ENCODE data around the gene PIP4K2C.
"Not testable (repeated sequence)": the region's sequence is repeated elsewhere in the genome, so short reads cannot be mapped to it uniquely, and the experiment has no call there.

The PIP4K2C gene

GRCh38 chr12:57585156-57585555 is 5.8 kb upstream of the PIP4K2C start:
- no peak for DNase-seq (ENCODE audit: low spot score)

GRCh38 chr12:57586128-57586527 is 4.9 kb upstream of the PIP4K2C start:
- no peak for DNase-seq (ENCODE audit: low spot score)

DNA sequence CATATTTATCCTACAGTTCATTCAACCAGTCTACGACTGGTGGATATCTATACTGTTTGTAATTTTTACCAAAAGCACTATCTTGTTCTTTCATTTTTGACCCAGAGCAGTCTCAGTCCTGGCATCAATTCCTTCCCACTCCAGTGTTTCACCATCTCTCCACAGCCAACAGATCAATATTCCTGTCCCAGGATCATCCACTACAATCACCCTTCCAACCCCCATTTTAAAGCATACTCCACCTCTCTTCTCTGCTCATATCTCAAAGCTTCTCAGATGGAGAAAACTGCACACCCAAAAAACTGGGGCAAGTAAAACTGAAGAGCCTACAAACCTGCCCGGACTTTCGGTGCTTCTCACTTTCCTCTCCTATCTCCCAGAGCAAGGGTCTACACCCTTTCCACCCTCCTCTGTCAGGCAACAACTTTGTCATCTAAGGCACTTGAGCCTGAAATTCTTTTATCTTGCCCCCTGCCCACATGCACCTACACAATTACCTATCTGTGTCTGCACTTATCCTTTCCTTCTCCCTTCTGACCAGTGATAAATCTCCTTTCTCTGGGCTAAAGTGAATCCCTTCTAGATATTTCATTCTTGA is 4.1 kb upstream of the PIP4K2C start:
- DNase-seq (ENCODE audit: low spot score): no peak

GRCh38 chr12:57588951-57589610 is 1.9 kb upstream of the PIP4K2C start:
- DNase-seq (ENCODE audit: low spot score): not testable (repeated sequence)

GRCh38 chr12:57590479-57590863 is 521 bp upstream of the PIP4K2C start:
- DNase-seq (ENCODE audit: low spot score): no peak

DNA sequence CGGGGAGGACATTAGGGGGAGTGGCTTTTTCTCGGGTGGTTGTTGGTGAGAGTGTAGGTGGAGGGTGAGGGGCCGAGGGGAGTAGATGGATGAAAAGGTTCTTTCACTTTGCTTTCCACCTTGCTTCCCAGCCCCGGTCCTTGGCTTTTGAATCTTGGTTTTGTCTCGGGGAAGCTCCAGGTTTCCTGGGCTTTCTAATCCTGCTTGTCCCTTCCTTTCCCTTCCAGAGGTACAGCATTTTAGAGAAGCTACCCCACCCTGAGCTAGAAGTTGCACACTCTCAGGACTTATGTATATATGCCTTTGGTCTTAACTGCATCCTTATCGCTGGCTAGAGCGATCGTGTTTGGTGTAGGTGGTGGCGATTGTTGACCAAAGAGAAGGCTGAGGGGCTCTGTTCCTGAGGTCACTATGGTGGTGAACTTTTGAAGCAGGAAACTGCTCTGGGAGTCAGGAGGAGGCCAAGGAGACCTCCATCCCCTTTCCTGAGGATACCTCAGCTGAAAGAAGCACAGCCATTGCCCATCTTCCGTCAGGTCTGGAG is 862 bp downstream of the PIP4K2C start:
- peak; percentile 53 for DNase-seq (ENCODE audit: low spot score)

DNA sequence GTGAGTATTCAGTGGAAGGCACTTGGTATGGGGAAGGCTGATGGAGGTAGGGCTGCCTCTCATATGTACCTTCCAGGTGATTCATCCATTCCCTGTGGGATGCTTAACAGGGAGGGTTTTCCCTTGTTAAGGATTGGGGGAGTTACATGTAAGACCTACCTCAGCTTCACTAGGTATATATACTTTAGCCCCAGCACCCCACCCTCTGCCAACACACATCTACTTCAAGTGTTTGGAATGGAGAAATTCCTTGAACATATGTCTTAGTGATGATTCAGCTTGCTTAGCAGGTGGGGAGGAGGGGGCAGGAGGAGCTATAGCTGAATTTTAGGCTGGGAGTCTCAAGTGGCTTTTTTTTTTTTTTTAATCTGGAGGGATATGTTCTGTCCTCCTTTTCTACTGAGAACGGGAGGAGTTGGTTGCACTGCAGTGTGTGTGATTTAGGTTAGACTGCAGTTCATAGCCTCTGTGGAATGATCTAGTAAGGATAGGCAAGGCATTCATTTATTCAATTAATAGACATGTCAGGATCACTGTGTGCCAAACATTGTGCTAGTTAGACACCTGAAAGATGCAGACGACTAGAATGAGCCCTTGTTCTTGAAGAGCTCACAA is 1.7 kb downstream of the PIP4K2C start:
- no peak for DNase-seq (ENCODE audit: low spot score)

DNA sequence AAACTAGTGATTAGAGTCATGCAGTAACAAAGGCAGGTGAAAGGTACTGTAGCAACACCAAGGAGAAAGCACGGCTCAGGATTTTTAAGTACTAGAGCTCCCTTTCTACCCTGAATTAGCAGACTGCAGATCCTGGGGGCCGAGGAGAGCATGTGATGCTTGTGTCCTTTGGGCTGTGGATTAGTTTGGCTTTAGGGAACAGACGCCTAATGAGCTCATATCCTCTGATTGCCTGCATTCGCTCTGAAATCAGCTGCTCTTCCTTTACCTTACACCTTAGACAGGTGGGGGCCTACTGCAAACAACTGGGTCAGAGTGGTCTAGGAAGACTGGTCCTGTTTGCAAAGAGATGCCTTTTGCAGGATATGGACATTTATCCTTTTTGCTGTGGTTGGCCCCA is 2.2 kb downstream of the PIP4K2C start:
- no peak for DNase-seq (ENCODE audit: low spot score)

DNA sequence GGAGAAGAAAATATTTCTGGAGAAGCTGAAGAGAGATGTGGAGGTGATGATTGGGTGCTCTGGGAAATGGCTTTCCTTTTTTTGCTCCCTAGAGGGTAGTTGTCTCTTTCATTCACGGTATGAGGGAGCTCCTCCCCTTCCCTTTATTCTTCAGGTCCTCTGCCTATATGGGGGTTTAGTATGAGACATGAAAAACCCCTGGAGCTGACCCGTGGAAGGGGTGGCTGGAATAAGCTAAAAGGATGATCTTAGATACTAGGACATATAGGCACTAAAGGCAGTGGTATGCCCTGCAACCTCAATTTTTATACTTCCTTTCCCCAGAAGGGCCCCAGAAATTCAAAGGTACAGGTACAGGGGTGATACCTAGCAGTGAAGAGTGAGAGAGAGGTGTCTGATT is 9.4 kb downstream of the PIP4K2C start:
- DNase-seq (ENCODE audit: low spot score): no peak

- no peak for DNase-seq (ENCODE audit: low spot score)
These were observed 11.6 kb downstream of the PIP4K2C start for GRCh38 chr12:57602544-57602943.

DNA sequence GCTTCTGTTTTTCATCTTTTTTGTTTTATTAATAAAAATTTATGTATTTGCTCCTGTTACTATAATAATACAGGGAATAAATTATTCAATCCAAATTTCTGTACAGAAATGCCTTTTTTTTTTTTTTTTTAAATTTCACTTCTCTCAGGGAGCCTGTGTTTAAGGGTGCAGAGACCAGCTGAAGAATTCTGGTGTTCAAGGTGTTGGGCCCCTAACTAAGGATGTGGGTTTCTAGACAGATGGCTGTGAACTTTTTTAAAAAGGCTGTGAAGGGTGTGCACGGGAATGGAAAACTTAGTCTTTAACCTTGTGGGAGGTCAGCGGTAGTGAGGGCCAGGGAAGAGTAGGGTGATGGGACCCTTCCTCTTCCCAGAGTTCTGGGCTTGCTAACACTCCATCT is 12.3 kb downstream of the PIP4K2C start:
- no peak for DNase-seq (ENCODE audit: low spot score)

DNA sequence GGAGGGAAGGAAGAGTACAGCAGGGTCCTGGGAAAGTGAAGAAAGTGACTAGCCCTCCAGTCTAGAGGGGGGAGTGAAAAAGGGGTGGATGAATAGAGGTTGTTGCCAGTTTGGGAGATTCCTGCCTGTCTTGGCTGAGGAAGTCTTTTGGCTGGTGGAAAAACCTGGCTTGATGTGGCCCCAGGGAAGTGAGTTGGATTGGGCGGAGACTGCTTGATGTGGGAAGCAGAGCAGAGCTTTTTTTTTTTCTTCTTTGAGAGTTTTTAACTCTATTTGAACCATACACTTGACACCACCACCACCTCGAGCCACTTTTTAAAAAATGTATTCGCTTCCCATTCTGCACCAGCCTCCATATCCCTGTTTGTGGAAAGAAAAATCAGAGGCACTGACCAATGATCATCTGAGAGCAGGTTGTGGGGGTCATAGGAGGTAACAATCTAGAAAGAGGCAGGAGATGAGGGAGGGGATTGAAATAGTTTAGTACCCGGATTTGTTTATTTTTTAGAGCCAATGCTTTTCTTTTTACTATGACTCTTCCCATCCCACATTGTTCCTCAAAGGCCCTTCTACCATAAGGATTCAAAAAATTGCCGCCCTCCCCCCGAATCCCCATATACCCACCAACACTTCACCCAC is 12.9 kb downstream of the PIP4K2C start:
- no peak for DNase-seq (ENCODE audit: low spot score)

- no peak for DNase-seq (ENCODE audit: low spot score)
These were observed 13.5 kb downstream of the PIP4K2C start, which contains the start of gene DTX3 for GRCh38 chr12:57604454-57604991. DTX3 (plus strand) TSS chr12:57604824; CDS start chr12:57606518, 1,694 bp downstream.

DNA sequence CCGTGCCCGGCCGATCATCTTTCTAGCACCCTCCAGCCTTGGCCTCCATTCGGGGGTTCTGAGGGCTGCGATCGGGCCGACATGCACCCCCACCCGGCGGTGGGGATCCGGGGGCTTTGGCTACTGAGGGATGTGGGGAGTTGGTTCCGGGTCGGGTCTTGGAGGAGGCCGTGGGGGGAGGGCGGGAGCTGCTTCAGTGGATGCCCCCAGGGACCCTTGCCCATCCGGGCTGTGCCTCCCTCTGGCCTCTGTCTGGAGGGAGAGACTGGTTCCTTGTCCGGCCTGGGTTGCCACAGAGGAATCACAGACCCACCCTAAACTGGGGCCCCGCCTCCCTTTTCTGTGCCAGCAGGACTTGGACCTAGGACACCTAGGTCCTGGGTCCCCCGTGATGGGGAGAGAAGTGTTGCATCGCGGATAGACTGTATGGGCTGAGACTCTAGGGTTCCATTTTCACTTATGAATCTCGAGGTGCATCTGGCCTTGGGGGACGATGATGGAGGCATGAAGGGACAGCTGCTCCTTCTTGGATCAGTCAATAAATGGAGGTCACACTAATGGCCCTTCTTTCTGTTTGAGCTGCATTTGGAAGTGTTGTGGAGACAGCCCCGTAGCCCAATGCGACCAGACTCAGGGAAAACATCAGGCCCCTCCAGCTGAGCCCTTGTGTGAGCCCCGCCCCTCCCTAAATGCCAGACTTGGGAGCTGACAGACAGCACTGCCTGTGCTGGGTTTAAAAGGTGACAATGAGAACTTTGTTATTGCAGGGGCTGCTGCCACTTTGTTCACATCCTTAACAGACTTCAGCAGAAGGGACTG is 14.2 kb downstream of the PIP4K2C start:
- DNase-seq (ENCODE audit: low spot score): no peak

- no peak for DNase-seq (ENCODE audit: low spot score)
These were observed 14.9 kb downstream of the PIP4K2C start for GRCh38 chr12:57605811-57606311.

DNA sequence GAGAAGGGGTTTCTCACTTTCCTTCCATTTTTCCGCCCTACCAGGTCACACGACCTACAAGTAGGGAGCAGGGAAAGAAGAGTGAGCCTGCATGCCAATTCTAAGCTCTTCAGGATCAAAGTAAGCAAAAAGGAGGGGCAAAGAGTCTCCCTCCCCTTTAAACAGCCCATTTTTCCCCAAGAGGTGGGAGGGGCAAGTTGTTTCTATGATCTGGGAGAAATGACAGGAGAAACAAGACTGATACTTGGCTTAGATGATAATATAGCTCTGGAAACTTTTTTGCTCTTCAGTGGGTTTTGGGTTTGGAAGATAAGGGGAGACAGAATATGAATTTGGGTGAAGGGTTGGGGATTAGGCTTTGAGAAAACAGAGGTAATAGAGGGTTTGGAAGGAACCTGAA is 15.4 kb downstream of the PIP4K2C start:
- no peak for DNase-seq (ENCODE audit: low spot score)

GRCh38 chr12:57606821-57607220 is 15.8 kb downstream of the PIP4K2C start:
- DNase-seq (ENCODE audit: low spot score): no peak

DNA sequence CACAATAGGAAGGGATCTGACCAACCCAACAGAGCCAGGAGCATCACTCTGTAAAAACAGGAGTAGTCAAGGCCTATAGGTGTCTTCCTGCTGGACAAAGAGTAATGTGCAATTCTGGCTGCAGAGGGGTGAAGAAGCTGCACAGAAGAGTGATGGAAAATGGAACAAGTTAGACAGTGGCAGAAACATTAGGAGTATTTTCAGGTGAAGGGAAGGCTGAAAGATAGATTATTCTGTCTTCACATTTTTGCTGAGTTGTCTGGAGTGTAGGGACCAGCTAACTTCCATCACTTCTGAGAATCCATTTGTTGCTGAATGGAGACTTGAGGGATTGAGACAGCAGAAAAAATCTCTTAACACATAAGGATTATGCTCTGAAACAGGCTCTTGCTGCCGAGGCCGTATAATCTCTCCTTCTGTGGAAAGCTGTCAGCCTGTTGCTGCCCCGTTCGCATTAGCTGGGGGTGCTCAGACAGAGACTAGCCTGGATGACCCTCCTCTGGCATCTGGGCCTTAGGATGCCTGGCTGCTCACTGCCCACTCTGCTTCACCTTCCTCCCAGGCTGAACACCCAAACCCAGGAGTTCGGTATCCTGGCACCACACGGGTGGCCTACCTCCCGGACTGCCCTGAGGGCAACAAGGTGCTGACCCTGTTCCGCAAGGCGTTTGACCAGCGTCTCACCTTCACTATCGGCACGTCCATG is 17.1 kb downstream of the PIP4K2C start:
- DNase-seq (ENCODE audit: low spot score): no peak

DNA sequence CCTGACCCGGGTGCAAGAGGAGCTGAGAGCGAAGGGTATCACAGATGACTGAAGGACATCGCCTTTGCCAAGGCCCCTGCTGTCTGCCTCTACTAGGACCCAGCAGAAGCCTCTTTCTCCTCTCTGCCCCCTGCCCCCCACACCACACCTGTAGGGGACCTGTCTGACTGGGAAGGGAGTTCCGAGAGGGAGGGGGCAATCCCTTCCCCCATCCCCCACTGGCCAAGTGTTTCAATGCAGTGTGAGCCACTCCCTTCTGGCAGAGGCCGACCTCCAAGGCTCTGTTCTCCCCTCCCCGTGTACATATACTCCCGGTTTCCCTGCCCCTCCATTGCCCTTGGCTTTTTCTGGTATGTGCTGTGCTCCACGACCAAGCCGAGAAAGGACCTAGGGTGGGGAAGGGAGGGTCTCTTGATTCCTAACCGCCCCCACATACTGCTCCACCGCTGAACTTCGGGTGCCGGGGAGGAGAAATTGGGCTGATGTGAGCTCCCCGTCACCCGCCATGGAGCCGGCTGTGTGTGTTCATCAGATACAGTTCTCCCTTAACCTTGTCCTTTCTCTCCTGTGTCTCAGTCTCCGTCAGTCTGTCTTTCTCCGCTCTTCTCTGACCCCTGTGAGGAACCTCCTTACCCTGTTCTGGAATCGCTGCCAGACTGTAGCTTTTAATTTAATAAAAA is 18.2 kb downstream of the PIP4K2C start:
- DNase-seq (ENCODE audit: low spot score): no peak

Measured in HuH-7 (cell line).